Osteoblast (primary cell): Measurements from ENCODE around the gene DLG5. TPM values are rescaled to one million over a fixed set of nuclear protein-coding genes. Genes with fewer than 3 reads are reported as not detected.
A peak's percentile ranks its signal among the peaks of the same experiment; 100 is the strongest.

ENCODE experiments used
- DNase-seq: peaks from one replicate; pipeline ENCODE4 v3.0.0; 2011; ENCODE audit warnings: low spot score, mixed read lengths; ENCODE audit not compliant: insufficient read length; ENCODE audit errors: missing footprints
- H2AFZ ChIP-seq: 2 replicates; pipeline ENCODE4 v1.6.0; 2011; ENCODE audit warnings: mild to moderate bottlenecking, low read length
- H3K27ac ChIP-seq: 2 replicates; pipeline ENCODE4 v1.5.1; 2011; ENCODE audit warnings: mild to moderate bottlenecking, low read depth, low read length, moderate library complexity
- H3K27me3 ChIP-seq: 2 replicates; pipeline ENCODE4 v1.6.0; 2012; ENCODE audit warnings: mild to moderate bottlenecking, control low read depth, inconsistent platforms, low read length, moderate library complexity; ENCODE audit not compliant: insufficient read depth
- H3K36me3 ChIP-seq: 2 replicates; pipeline ENCODE4 v1.5.1; 2011; ENCODE audit warnings: mild to moderate bottlenecking, low read length, control low read depth, moderate library complexity; ENCODE audit not compliant: insufficient read depth
- H3K4me1 ChIP-seq: 2 replicates; pipeline ENCODE4 v1.5.1; 2011; ENCODE audit warnings: mild to moderate bottlenecking, low read length, control low read depth, moderate library complexity; ENCODE audit not compliant: insufficient read depth
- H3K4me2 ChIP-seq: 2 replicates; pipeline ENCODE4 v1.6.0; 2011; ENCODE audit warnings: mild to moderate bottlenecking, low read length; ENCODE audit not compliant: insufficient read depth
- H3K4me3 ChIP-seq: fragments of 200-600 bp; sonication (generic); 3 replicates; pipeline ENCODE4 v1.5.1; 2012; ENCODE audit warnings: mild to moderate bottlenecking, low read length, inconsistent platforms; ENCODE audit not compliant: insufficient read depth
- H3K79me2 ChIP-seq: 2 replicates; pipeline ENCODE4 v1.6.0; 2012; ENCODE audit warnings: mild to moderate bottlenecking, low read length, control low read depth, inconsistent platforms; ENCODE audit not compliant: insufficient read depth
- H3K9me3 ChIP-seq: 2 replicates; pipeline ENCODE4 v1.5.1; 2011; ENCODE audit warnings: low read depth, low read length, control low read depth
- H4K20me1 ChIP-seq: 2 replicates; pipeline ENCODE4 v1.6.0; 2012; ENCODE audit warnings: mild to moderate bottlenecking, low read length, control low read depth; ENCODE audit not compliant: insufficient read depth
- CTCF ChIP-seq: IDR thresholded peaks from 2 replicates; pipeline ENCODE4 v1.5.1; 2011; ENCODE audit warnings: mild to moderate bottlenecking, low read depth, low read length, moderate library complexity; ENCODE audit errors: extremely low read depth
- small RNA-seq: library from RNA; depleted of rRNA; stranded (forward); fragments of <200 nt; gene quantifications from one replicate; pipeline ENCODE3, GENCODE V24; 2012
- total RNA-seq: library from RNA; depleted of rRNA; stranded (reverse); fragments of >200 nt; gene quantifications from 2 replicates; pipeline ENCODE4 v1.2.3, GENCODE V29; 2012

The DLG5 gene
- total RNA-seq, 1 donor: 51.4 TPM

- no peak for TF ChIP-seq CTCF
- Histone ChIP-seq H3K4me1 (peaks cover 14% of the 10 kb centered on the region), H2AFZ (no peak overlapping the region), H3K4me2 (peak overlapping the region; percentile 58), H3K9me3 (no peaks in the 10 kb centered on the region), H4K20me1 (no peaks in the 10 kb centered on the region), H3K36me3 (no peaks in the 10 kb centered on the region), H3K79me2 (no peaks in the 10 kb centered on the region), H3K27me3 (no peaks in the 10 kb centered on the region), H3K4me3 (peak overlapping the region; percentile 6), H3K27ac (no peak overlapping the region)
- DNase-seq: no peak
Measured at GRCh38 chr10:77746047-77746707, 180.4 kb downstream of the DLG5 start.

GRCh38 chr10:77744245-77744644 is 182.3 kb downstream of the DLG5 start:
- no peak for TF ChIP-seq CTCF
- Histone ChIP-seq H3K9me3 (no peaks in the 10 kb centered on the region), H3K27me3 (no peaks in the 10 kb centered on the region), H3K4me2 (no peak overlapping the region), H3K4me1 (peaks cover 14% of the 10 kb centered on the region), H3K36me3 (no peaks in the 10 kb centered on the region), H3K27ac (no peak overlapping the region), H3K79me2 (no peaks in the 10 kb centered on the region), H2AFZ (no peak overlapping the region), H3K4me3 (no peak overlapping the region), H4K20me1 (no peaks in the 10 kb centered on the region)
- no peak for DNase-seq

- Histone ChIP-seq H3K4me2 (no peak overlapping the region), H4K20me1 (no peaks in the 10 kb centered on the region), H3K27ac (peak overlapping the region; percentile 22), H3K36me3 (no peaks in the 10 kb centered on the region), H3K79me2 (no peaks in the 10 kb centered on the region), H3K4me1 (peaks cover 29% of the 10 kb centered on the region), H2AFZ (no peak overlapping the region), H3K27me3 (no peaks in the 10 kb centered on the region), H3K9me3 (no peaks in the 10 kb centered on the region), H3K4me3 (no peak overlapping the region)
- TF ChIP-seq CTCF: no peak
- no peak for DNase-seq
Measured at GRCh38 chr10:77742172-77742571, 184.4 kb downstream of the DLG5 start.

- TF ChIP-seq CTCF: no peak
- H3K27ac ChIP-seq: peak overlapping the region; percentile 22
- H3K9me3 ChIP-seq: no peaks in the 10 kb centered on the region
- no peaks in the 10 kb centered on the region for H3K27me3 ChIP-seq
- no peak overlapping the region for H2AFZ ChIP-seq
- no peaks in the 10 kb centered on the region for H3K36me3 ChIP-seq
- H3K4me3 ChIP-seq: no peak overlapping the region
- H4K20me1 ChIP-seq: no peaks in the 10 kb centered on the region
- H3K4me1 ChIP-seq: peaks cover 31% of the 10 kb centered on the region
- DNase-seq: peak; percentile 10
- no peak overlapping the region for H3K4me2 ChIP-seq
- H3K79me2 ChIP-seq: no peaks in the 10 kb centered on the region
Measured at GRCh38 chr10:77741746-77742145, 184.8 kb downstream of the DLG5 start.

Small RNAs within 50 kb of the gene (small RNA-seq; reads per million reads assigned to genes)
- gene RF00017 (not detected), gene RN7SL284P (not detected), gene RNU6-1266P (not detected)

Other genes with a start within 250 kb of the DLG5 start
- 11.9 and 16.2 TPM in 2 replicates for gene POLR3A, start 102.8 kb upstream of the DLG5 start, total RNA-seq
- gene RPS24, start 107.1 kb upstream of the DLG5 start, total RNA-seq: 1,685 and 1,757 TPM in 2 replicates